CD4-positive, alpha-beta T cell (primary cell): Measurements from ENCODE around the gene FAAH. TPM values are rescaled to one million over a fixed set of nuclear protein-coding genes. Genes with fewer than 3 reads are reported as not detected.

ENCODE experiments used
- ATAC-seq: fragments of 200-7000 bp; cut with Tn5 transposase; one replicate; pipeline ENCODE4 v1.10.0; 2022; ENCODE audit warnings: mild to moderate bottlenecking; ENCODE audit not compliant: poor library complexity
- CTCF ChIA-PET: fragments of 350-600 bp; sonication (Branson Sonifier 250); formaldehyde crosslinking; loops from one replicate; lab custom pipeline; 2021; ENCODE audit warnings: antibody characterized with exemption, inconsistent platforms; lab: Charles Lee
- POLR2A ChIA-PET: fragments of 350-600 bp; sonication (Branson Sonifier 250); formaldehyde crosslinking; loops from one replicate; lab custom pipeline; 2021; ENCODE audit warnings: antibody characterized with exemption, inconsistent platforms; lab: Charles Lee
- DNase-seq, 14 experiments: peaks; one replicate each; pipeline ENCODE4 v3.0.0-alpha.2; 2013 to 2020; ENCODE audit warnings: mixed read lengths in 2 of 14
- H3K27ac ChIP-seq, 2 donors: one replicate each; pipeline versions ENCODE4 v1.5.1 to v1.7.0; 2013; ENCODE audit warnings: low read length in 2 of 2, low read depth in 1 of 2, mild to moderate bottlenecking in 1 of 2
- H3K27me3 ChIP-seq, 2 experiments: 1 replicate in 1 of 2; 2 replicates in 1 of 2; pipeline versions ENCODE4 v1.6.1 to v1.7.0; 2013; ENCODE audit warnings: low read length in 2 of 2, control low read depth in 1 of 2, mild to moderate bottlenecking in 1 of 2, moderate library complexity in 1 of 2; ENCODE audit not compliant: insufficient read depth in 2 of 2, control insufficient read depth in 1 of 2
- H3K36me3 ChIP-seq: one replicate; pipeline ENCODE4 v1.6.1; 2013; ENCODE audit warnings: low read length, control low read depth; ENCODE audit not compliant: insufficient read depth
- H3K4me1 ChIP-seq: one replicate; pipeline ENCODE4 v1.6.1; 2013; ENCODE audit warnings: low read length, control low read depth; ENCODE audit not compliant: insufficient read depth
- H3K4me3 ChIP-seq: one replicate; pipeline ENCODE4 v1.5.1; 2013; ENCODE audit warnings: mild to moderate bottlenecking, low read length, moderate library complexity
- H3K9me3 ChIP-seq, 2 experiments: 1 replicate in 1 of 2; 2 replicates in 1 of 2; pipeline versions ENCODE4 v1.6.1 to v1.7.0; 2013; ENCODE audit warnings: low read length in 2 of 2, mild to moderate bottlenecking in 2 of 2, control low read depth in 1 of 2, moderate library complexity in 1 of 2; ENCODE audit not compliant: control insufficient read depth in 1 of 2, insufficient read depth in 1 of 2
- H3K27ac Mint-ChIP-seq: one replicate; pipeline ENCODE4 v1.8.0; 2020; ENCODE audit warnings: mixed read lengths
- H3K27me3 Mint-ChIP-seq: one replicate; pipeline ENCODE4 v1.8.0; 2021; ENCODE audit warnings: mixed read lengths
- H3K36me3 Mint-ChIP-seq: one replicate; pipeline ENCODE4 v1.8.0; 2021; ENCODE audit warnings: low read depth, mixed read lengths
- H3K4me1 Mint-ChIP-seq: one replicate; pipeline ENCODE4 v1.8.0; 2021; ENCODE audit warnings: low read depth, mixed read lengths
- H3K4me3 Mint-ChIP-seq: one replicate; pipeline ENCODE4 v1.8.0; 2020; ENCODE audit warnings: mild to moderate bottlenecking, mixed read lengths
- H3K9me3 Mint-ChIP-seq: one replicate; pipeline ENCODE4 v1.8.0; 2020; ENCODE audit warnings: mixed read lengths
- CTCF ChIP-seq: fragments of 200-600 bp; IDR thresholded peaks from one replicate; pipeline ENCODE4 v1.8.0; 2022; ENCODE audit warnings: antibody characterized with exemption, mild to moderate bottlenecking
- intact Hi-C, 2 experiments: fragments of 100-400 bp; cut with DNase I in 1 of 2; cut with micrococcal nuclease in 1 of 2; formaldehyde crosslinking; loops; one replicate each; pipeline versions ENCODE4 v1.15.1 to v1.9.0; 2023 to 2025; cut with DNase I, micrococcal nuclease
- total RNA-seq, 174 experiments: library from RNA in 2 of 174; stranded (reverse) in 2 of 174; gene quantifications; one replicate each; pipeline ENCODE4 v1.2.3 and lab custom pipeline; 2021 to 2026

FAAH gene
- total RNA-seq, 2 experiments from 2014 or later: 11.7 to 15.0 TPM

GRCh38 chr1:46431695-46432094 lies 37.6 kb downstream of the FAAH start:
- TF ChIP-seq CTCF: no peak
- Mint-ChIP-seq H3K4me3 (no peak overlapping the region), H3K9me3 (no peaks in the 10 kb centered on the region), H3K27me3 (peaks cover 9% of the 10 kb centered on the region), H3K27ac (no peak overlapping the region), H3K4me1 (no peaks in the 10 kb centered on the region), H3K36me3 (no peaks in the 10 kb centered on the region)
- ATAC-seq (no peak), DNase-seq (no peak)
- H3K27ac ChIP-seq: no peak overlapping the region
- H3K4me1 ChIP-seq: no peaks in the 10 kb centered on the region
- no peaks in the 10 kb centered on the region for H3K9me3 ChIP-seq
- ChIA-PET POLR2A (interaction anchor here (0.6 kb wide), 1 partner anchor 9 kb away, joined by 3 read pairs; no protein-coding TSS in a partner anchor), CTCF (no interaction called here)
- peaks cover 0 to 4% of the 10 kb centered on the region in 2 experiments for H3K27me3 ChIP-seq
- no peak overlapping the region for H3K4me3 ChIP-seq
- H3K36me3 ChIP-seq: no peaks in the 10 kb centered on the region
- intact Hi-C loops: no loop called here

- Mint-ChIP-seq H3K27me3 (peaks cover 3% of the 10 kb centered on the region), H3K27ac (no peak overlapping the region), H3K4me1 (no peaks in the 10 kb centered on the region), H3K9me3 (no peaks in the 10 kb centered on the region), H3K36me3 (no peaks in the 10 kb centered on the region), H3K4me3 (no peak overlapping the region)
- DNase-seq: no peak
- H3K4me3 ChIP-seq: no peak overlapping the region
- no peaks in the 10 kb centered on the region for H3K36me3 ChIP-seq
- H3K27me3 ChIP-seq: peaks cover 0 to 4% of the 10 kb centered on the region in 2 experiments
- H3K4me1 ChIP-seq: no peaks in the 10 kb centered on the region
- POLR2A ChIA-PET: no interaction called here
- no peaks in the 10 kb centered on the region for H3K9me3 ChIP-seq
- no peak for TF ChIP-seq CTCF
- CTCF ChIA-PET: interaction anchor here (1.2 kb wide), 1 partner anchor 9 kb away, joined by 3 read pairs; no protein-coding TSS in a partner anchor
- intact Hi-C loops: no loop called here
- ATAC-seq: no peak
- H3K27ac ChIP-seq: no peak overlapping the region
Measured at GRCh38 chr1:46432781-46433327, 38.7 kb downstream of the FAAH start.

GRCh38 chr1:46434358-46434757 lies 40.2 kb downstream of the FAAH start:
- H3K9me3 ChIP-seq: no peaks in the 10 kb centered on the region
- Mint-ChIP-seq H3K4me3 (no peak overlapping the region), H3K27me3 (no peaks in the 10 kb centered on the region), H3K4me1 (no peaks in the 10 kb centered on the region), H3K36me3 (no peaks in the 10 kb centered on the region), H3K9me3 (no peaks in the 10 kb centered on the region), H3K27ac (no peak overlapping the region)
- H3K27me3 ChIP-seq: peaks cover 0 to 4% of the 10 kb centered on the region in 2 experiments
- no peaks in the 10 kb centered on the region for H3K36me3 ChIP-seq
- intact Hi-C loops: no loop called here
- no peak for ATAC-seq
- ChIA-PET CTCF (no interaction called here), POLR2A (no interaction called here)
- no peak overlapping the region for H3K27ac ChIP-seq
- H3K4me1 ChIP-seq: no peaks in the 10 kb centered on the region
- H3K4me3 ChIP-seq: no peak overlapping the region
- no peak for DNase-seq
- no peak for TF ChIP-seq CTCF
